Calu3 (cell line): Measurements from ENCODE around the gene RAD51B. TPM values are rescaled to one million over a fixed set of nuclear protein-coding genes. Genes with fewer than 3 reads are reported as not detected.

Experiments
- BruUV-seq: library from RNA; stranded (reverse); fragments of 400-500 nt; replicated peaks from 2 replicates; lab custom pipeline; 2021; lab: Mats Ljungman, UMichigan
- CTCF ChIA-PET: fragments of 300-600 bp; sonication (Branson Sonifier 250); formaldehyde crosslinking; loops from one replicate; lab custom pipeline; 2022; ENCODE audit warnings: antibody characterized with exemption; lab: Charles Lee
- DNase-seq: peaks from one replicate; pipeline ENCODE4 v3.0.0; 2022
- H3K27ac Mint-ChIP-seq: one replicate; pipeline ENCODE4 v1.8.0; 2022; ENCODE audit warnings: mixed read lengths; ENCODE audit not compliant: unreplicated experiment
- H3K27me3 Mint-ChIP-seq: one replicate; pipeline ENCODE4 v1.8.0; 2022; ENCODE audit warnings: mixed read lengths; ENCODE audit not compliant: unreplicated experiment
- H3K36me3 Mint-ChIP-seq: one replicate; pipeline ENCODE4 v1.8.0; 2022; ENCODE audit warnings: mild to moderate bottlenecking, moderate library complexity, mixed read lengths; ENCODE audit not compliant: insufficient read depth, unreplicated experiment
- H3K4me1 Mint-ChIP-seq: one replicate; pipeline ENCODE4 v1.8.0; 2022; ENCODE audit warnings: mild to moderate bottlenecking, low read depth, mixed read lengths; ENCODE audit not compliant: unreplicated experiment
- H3K4me3 Mint-ChIP-seq: one replicate; pipeline ENCODE4 v1.8.0; 2022; ENCODE audit warnings: mild to moderate bottlenecking, low read depth, moderate library complexity, mixed read lengths; ENCODE audit not compliant: unreplicated experiment
- H3K9me3 Mint-ChIP-seq: one replicate; pipeline ENCODE4 v1.8.0; 2022; ENCODE audit warnings: low read depth, mixed read lengths; ENCODE audit not compliant: unreplicated experiment
- CTCF ChIP-seq: fragments of 200-600 bp; IDR thresholded peaks from one replicate; pipeline ENCODE4 v1.8.0; 2022; ENCODE audit warnings: antibody characterized with exemption; ENCODE audit not compliant: unreplicated experiment
- intact Hi-C: fragments of 100-400 bp; cut with micrococcal nuclease; formaldehyde crosslinking; loops from one replicate; pipeline ENCODE4 v1.10.0; 2022; ENCODE audit not compliant: unreplicated experiment
- total RNA-seq: library from RNA; stranded (reverse); gene quantifications from 2 replicates; pipeline ENCODE4 v1.2.3, GENCODE V29; 2022

Gene RAD51B
- total RNA-seq, 1 experiment from 2014 or later = 24.7 TPM

- Mint-ChIP-seq H3K4me3 (no peak overlapping the region), H3K9me3 (peaks cover 2% of the 10 kb centered on the region), H3K4me1 (no peaks in the 10 kb centered on the region), H3K27me3 (no peaks in the 10 kb centered on the region), H3K36me3 (no peaks in the 10 kb centered on the region), H3K27ac (no peak overlapping the region)
- CTCF ChIA-PET = no interaction called here
- no peak for TF ChIP-seq CTCF
- intact Hi-C loops = no loop called here
- DNase-seq = no peak
- BruUV-seq = no TSS peak
Measured at GRCh38 chr14:68639000-68639757, 819.6 kb downstream of the RAD51B start.

- Mint-ChIP-seq H3K4me3 (no peak overlapping the region), H3K27ac (no peak overlapping the region), H3K9me3 (peaks cover 2% of the 10 kb centered on the region), H3K27me3 (no peaks in the 10 kb centered on the region), H3K36me3 (no peaks in the 10 kb centered on the region), H3K4me1 (no peaks in the 10 kb centered on the region)
- CTCF ChIA-PET = no interaction called here
- no peak for TF ChIP-seq CTCF
- no peak for DNase-seq
- BruUV-seq = no TSS peak
- intact Hi-C loops = no loop called here
Measured at GRCh38 chr14:68639758-68640574, 820.4 kb downstream of the RAD51B start.

GRCh38 chr14:68643673-68644072, 824.1 kb downstream of the RAD51B start:
- DNase-seq = no peak
- CTCF ChIA-PET = interaction anchor here (0.5 to 0.9 kb wide), 2 partner anchors 15 to 368 kb away, joined by 3 read pairs; no protein-coding TSS in a partner anchor
- no TSS peak for BruUV-seq
- TF ChIP-seq CTCF = no peak
- H3K4me3 Mint-ChIP-seq = no peak overlapping the region
- no peaks in the 10 kb centered on the region for H3K4me1 Mint-ChIP-seq
- H3K27ac Mint-ChIP-seq = no peak overlapping the region
- intact Hi-C loops = no loop called here
- H3K9me3 Mint-ChIP-seq = peaks cover 2% of the 10 kb centered on the region
- no peaks in the 10 kb centered on the region for H3K27me3 Mint-ChIP-seq
- no peaks in the 10 kb centered on the region for H3K36me3 Mint-ChIP-seq

- intact Hi-C loops = no loop called here
- Mint-ChIP-seq H3K27ac (no peak overlapping the region), H3K9me3 (peaks cover 2% of the 10 kb centered on the region), H3K4me1 (no peaks in the 10 kb centered on the region), H3K4me3 (no peak overlapping the region), H3K36me3 (no peaks in the 10 kb centered on the region), H3K27me3 (no peaks in the 10 kb centered on the region)
- TF ChIP-seq CTCF = no peak
- CTCF ChIA-PET = interaction anchor here (0.5 to 0.9 kb wide), 2 partner anchors 15 to 369 kb away, joined by 3 read pairs; no protein-coding TSS in a partner anchor
- BruUV-seq = no TSS peak
- no peak for DNase-seq
Measured at GRCh38 chr14:68644101-68644500, 824.5 kb downstream of the RAD51B start.
